GM23338 (cell line): ENCODE measurements around the gene CDK5RAP2.

Experiments
- TF ChIP-seq, protein P1 (sequence below): IDR thresholded peaks from one replicate; pipeline ENCODE4 v1.6.1; 2018; ENCODE audit warnings: antibody characterized with exemption; ENCODE audit not compliant: unreplicated experiment
- TF ChIP-seq, protein P2 (sequence below), 2 experiments: fragments of 200-600 bp in 1 of 2; sonication (generic) in 1 of 2; conservative IDR thresholded peaks; 2 replicates each; pipeline versions ENCODE4 v1.5.1 to v1.6.1; 2016 to 2017; ENCODE audit warnings: antibody characterized with exemption in 2 of 2, low read depth in 2 of 2, mild to moderate bottlenecking in 2 of 2, moderate library complexity in 1 of 2

DNA sequence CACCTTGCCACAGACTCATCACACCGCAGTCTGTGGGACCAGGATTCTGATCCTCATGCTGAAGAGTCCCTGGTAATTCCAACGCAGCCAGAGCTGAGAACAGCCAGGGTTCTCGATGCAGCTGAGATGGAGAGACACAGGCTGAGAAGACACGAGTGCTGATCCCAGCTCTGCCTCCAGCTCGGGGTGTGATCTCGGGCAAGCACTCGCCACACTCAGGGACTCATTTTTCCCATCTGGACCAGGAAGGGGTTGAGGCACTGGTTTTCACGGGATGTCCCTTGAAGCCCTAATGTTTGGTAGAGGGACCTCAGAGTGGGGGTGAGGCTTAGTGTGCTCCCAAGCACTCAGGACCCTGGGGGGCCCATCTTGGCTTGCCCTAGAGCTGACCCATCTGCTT, 200.4 kb downstream of the CDK5RAP2 start:
- TF ChIP-seq, protein P1, sequence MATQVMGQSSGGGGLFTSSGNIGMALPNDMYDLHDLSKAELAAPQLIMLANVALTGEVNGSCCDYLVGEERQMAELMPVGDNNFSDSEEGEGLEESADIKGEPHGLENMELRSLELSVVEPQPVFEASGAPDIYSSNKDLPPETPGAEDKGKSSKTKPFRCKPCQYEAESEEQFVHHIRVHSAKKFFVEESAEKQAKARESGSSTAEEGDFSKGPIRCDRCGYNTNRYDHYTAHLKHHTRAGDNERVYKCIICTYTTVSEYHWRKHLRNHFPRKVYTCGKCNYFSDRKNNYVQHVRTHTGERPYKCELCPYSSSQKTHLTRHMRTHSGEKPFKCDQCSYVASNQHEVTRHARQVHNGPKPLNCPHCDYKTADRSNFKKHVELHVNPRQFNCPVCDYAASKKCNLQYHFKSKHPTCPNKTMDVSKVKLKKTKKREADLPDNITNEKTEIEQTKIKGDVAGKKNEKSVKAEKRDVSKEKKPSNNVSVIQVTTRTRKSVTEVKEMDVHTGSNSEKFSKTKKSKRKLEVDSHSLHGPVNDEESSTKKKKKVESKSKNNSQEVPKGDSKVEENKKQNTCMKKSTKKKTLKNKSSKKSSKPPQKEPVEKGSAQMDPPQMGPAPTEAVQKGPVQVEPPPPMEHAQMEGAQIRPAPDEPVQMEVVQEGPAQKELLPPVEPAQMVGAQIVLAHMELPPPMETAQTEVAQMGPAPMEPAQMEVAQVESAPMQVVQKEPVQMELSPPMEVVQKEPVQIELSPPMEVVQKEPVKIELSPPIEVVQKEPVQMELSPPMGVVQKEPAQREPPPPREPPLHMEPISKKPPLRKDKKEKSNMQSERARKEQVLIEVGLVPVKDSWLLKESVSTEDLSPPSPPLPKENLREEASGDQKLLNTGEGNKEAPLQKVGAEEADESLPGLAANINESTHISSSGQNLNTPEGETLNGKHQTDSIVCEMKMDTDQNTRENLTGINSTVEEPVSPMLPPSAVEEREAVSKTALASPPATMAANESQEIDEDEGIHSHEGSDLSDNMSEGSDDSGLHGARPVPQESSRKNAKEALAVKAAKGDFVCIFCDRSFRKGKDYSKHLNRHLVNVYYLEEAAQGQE: no peak
- TF ChIP-seq, protein P2, sequence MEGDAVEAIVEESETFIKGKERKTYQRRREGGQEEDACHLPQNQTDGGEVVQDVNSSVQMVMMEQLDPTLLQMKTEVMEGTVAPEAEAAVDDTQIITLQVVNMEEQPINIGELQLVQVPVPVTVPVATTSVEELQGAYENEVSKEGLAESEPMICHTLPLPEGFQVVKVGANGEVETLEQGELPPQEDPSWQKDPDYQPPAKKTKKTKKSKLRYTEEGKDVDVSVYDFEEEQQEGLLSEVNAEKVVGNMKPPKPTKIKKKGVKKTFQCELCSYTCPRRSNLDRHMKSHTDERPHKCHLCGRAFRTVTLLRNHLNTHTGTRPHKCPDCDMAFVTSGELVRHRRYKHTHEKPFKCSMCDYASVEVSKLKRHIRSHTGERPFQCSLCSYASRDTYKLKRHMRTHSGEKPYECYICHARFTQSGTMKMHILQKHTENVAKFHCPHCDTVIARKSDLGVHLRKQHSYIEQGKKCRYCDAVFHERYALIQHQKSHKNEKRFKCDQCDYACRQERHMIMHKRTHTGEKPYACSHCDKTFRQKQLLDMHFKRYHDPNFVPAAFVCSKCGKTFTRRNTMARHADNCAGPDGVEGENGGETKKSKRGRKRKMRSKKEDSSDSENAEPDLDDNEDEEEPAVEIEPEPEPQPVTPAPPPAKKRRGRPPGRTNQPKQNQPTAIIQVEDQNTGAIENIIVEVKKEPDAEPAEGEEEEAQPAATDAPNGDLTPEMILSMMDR (conservative IDR thresholded peaks at IDR 0.05; ENCODE audit: low read depth in 2 of 2): no peak
